ENCODE measurements around the gene CARMIL3.
"Not testable (repeated sequence)": the region's sequence is repeated elsewhere in the genome, so short reads cannot be mapped to it uniquely, and the experiment has no call there.

CARMIL3 gene

GRCh38 chr14:24036963-24037657, 14.7 kb upstream of the CARMIL3 start:
- not testable (repeated sequence) for ATAC-seq, DNase-seq

DNA sequence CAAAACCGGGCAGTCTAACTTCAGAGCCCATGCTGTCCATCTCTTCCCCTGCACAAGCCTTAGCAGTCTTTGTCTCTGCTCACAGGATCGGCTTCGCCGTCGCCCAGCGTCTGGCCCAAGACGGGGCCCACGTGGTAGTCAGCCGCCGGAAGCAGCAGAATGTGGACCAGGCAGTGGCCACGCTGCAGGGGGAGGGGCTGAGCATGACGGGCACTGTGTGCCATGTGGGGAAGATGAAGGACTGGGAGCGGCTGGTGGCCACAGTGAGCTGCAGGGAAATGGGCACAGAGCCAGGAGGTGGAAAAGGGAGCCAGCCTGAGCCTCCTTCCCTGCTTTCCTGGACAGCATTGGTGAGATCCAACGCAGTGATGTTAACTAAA, 14.2 kb upstream of the CARMIL3 start:
- DNase-seq (no peak), ATAC-seq (no peak)

GRCh38 chr14:24038686-24039085, 13.1 kb upstream of the CARMIL3 start:
- DNase-seq (no peak), ATAC-seq (no peak)

DNA sequence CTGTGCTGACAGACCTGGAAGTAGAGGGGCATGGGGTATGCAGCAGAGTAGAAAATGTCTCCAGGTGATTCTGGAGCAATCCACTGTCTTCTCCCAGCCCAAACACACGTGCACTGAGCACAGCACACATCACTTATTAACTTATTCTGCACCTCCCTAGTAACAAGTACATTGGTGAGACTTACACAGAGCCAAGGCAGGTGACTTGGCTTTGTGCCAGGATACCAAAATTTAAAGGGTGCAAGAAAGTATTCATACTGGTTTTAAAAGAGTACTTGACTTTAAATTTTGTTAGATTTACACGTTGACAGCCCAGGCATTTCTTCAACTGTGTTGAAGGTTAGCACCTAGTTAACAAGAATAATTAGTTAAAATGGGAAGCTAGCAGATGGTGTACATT, 11.1 kb upstream of the CARMIL3 start:
- ATAC-seq (no peak), DNase-seq (no peak)

GRCh38 chr14:24042746-24043145, 9.1 kb upstream of the CARMIL3 start:
- DNase-seq (no peak), ATAC-seq (no peak)

- ATAC-seq, DNase-seq: not testable (repeated sequence)
Observed at GRCh38 chr14:24049002-24049401, 2.8 kb upstream of the CARMIL3 start.

- ATAC-seq, DNase-seq: not testable (repeated sequence)
Observed at GRCh38 chr14:24050753-24051152, 1.1 kb upstream of the CARMIL3 start.

GRCh38 chr14:24051176-24051788, 527 bp upstream of the CARMIL3 start:
- ATAC-seq (no peak), DNase-seq (no peak)

- DNase-seq (peak; percentile 72), ATAC-seq (peak; percentile 90)
Observed at GRCh38 chr14:24052656-24053547, 1.1 kb downstream of the CARMIL3 start.

DNA sequence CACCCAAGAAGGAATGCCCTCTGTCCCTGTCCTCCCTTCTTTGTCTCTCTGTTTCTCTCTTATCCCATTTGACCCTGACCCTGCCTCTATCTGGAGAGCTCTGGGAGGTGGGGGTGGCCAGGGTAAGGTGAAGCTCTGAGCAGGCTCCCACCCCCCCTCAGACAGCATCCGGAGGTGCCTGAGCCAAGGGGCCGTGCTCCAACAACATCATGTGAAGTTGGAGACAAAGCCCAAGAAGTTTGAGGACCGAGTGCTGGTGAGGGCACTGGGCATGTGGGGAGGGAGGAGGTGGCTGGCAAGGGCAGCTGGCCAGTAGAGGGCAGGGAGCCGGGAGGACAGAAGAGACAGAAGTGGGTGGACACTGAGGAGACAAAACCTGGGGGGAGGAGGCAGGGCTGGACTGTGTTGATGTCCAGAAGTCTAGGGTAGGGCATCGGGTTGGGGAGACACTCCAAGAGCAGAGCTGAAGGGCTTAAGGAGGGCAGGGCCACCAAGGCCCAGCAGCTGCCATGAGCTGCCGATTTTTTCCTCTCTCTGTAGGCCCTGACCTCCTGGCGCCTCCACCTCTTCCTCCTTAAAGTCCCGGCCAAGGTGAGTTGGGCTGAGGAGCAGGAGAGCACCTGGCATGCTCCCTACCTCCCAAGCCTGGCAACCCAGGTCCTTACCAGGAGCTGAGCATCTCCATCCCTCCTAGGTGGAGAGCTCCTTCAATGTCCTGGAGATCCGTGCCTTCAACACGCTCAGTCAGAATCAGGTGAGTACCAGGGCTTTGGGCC, 1.9 kb downstream of the CARMIL3 start:
- no peak for DNase-seq

GRCh38 chr14:24054324-24054641, 2.5 kb downstream of the CARMIL3 start:
- ATAC-seq (no peak), DNase-seq (no peak)

More for the DNA sequence above, 1.9 kb downstream of the CARMIL3 start:
- ATAC-seq = peak; percentile 0

DNA sequence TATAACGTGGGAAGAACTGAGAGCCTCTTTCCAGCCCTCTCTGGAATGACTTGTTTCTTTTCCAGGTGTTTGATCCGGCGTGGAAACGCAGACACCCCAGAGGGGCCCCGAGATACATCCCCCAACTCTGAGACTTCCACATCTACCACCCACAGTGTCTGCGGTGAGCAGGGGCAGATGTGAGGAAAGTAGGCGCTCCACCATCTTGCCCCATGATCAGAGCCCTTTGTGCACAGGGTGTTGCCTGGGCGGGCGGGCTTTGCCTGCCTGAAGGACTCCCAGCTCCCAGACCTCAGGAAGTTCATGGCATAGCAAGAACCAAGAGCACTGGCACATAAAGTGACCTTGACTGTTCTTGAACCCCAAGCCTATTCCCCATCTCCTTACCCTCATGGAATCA, 2.8 kb downstream of the CARMIL3 start:
- no peak for DNase-seq
- no peak for ATAC-seq

DNA sequence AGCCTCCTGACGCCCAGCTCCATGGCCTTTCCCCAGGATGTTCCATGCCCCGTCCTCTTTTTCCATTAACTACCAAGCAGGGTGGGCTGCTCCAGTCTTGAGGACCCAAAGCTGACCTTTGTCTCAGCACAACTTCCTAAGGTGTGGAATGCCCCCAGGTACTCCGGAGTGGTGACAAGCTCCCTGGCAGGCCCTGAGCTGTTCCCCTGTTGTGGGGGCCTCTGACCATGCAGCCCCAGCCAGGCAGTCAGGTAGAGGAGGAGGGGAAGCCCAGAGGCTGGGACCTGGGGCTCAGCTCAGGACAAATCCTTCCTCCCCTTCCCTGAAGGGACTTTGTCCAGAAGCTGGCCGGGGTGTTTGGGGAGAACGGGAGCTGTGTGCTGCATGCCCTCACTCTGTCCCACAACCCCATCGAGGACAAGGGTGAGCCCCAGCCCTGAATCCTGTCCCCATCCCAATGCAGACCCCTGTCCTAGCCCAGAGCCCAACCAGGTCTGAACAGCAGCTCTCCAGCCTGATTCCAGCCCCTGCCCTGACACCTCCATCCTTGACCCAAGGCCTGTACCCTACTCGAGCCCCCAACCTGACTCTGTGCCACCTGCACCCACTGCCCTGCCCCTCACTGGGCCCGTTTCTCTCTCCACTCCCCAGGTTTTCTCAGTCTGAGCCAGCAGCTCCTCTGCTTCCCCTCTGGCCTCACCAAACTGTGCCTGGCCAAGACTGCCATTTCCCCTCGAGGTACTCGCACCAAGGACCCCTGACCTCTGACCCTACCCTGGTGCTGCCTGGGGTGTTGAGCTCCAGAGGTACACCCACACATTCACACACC, 4.4 kb downstream of the CARMIL3 start:
- no peak for DNase-seq
- ATAC-seq = no peak

DNA sequence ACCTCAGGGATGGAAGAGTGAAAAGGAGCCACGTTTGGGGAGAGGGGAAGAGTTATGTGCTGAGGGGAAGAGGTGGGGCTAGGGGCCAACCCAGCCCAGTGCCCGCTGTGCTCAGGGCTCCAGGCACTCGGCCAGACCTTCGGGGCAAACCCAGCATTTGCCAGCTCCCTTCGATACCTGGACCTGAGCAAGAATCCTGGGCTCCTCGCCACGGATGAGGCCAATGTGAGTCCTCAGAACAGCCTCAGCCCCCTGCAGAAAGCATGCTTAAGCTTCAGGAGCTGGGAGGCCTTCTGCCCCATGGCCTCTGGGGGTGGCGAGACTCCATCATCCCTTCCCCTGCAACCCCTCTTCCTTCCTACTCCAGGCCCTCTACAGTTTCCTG, 5.0 kb downstream of the CARMIL3 start:
- DNase-seq = no peak
- ATAC-seq = no peak

GRCh38 chr14:24057271-24057670, 5.5 kb downstream of the CARMIL3 start:
- ATAC-seq (no peak), DNase-seq (no peak)

DNA sequence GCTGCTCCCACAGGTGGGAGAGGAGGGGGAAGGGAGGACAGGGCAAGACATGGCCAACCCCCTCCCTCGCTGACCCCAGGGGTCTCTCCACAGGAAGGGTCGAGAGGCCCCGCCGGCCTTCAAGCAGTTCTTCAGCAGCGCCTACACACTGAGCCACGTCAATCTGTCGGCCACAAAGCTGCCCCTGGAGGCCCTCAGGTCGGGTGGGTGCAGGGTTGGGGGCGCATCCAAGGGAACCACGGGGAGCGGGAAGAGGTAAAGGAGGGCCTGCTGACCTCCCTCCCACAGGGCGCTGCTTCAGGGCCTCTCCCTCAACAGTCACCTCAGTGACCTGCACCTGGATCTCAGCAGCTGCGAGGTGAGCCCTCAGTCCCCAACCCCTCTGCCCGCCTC, 6.1 kb downstream of the CARMIL3 start:
- ATAC-seq (no peak), DNase-seq (no peak)

DNA sequence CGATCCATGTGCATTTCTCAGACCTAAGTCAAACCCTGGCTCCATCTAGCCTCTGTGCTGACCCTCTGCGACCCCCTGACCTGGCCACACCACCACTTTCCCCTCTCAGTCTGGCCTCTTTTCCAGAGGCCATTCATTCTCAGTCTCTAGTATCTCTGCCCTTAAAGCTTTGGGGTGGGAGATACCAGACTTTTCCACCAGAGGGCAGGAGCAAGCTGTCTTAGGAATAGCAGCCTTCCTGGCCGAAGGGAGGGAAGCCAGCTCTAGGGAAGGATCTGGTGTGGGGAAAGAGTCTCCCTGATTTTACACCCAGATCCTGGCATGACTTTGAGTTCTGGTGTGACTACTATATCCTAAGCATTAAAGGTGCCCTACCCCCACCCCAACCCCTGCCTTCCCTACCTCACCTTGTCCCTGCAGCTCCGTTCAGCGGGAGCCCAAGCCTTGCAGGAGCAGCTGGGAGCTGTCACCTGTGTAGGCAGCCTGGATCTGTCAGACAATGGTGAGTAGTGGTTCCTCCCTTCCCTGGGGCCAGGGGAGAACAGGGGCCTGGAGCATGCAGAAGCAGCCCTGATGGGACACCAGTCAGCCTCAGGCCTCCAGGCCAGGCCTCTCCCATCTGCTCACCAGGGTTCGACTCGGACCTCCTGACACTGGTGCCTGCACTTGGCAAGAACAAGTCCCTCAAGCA, 6.6 kb downstream of the CARMIL3 start:
- ATAC-seq (no peak), DNase-seq (no peak)

- ATAC-seq = no peak
- DNase-seq = no peak
Observed at GRCh38 chr14:24058951-24059475, 7.2 kb downstream of the CARMIL3 start.

DNA sequence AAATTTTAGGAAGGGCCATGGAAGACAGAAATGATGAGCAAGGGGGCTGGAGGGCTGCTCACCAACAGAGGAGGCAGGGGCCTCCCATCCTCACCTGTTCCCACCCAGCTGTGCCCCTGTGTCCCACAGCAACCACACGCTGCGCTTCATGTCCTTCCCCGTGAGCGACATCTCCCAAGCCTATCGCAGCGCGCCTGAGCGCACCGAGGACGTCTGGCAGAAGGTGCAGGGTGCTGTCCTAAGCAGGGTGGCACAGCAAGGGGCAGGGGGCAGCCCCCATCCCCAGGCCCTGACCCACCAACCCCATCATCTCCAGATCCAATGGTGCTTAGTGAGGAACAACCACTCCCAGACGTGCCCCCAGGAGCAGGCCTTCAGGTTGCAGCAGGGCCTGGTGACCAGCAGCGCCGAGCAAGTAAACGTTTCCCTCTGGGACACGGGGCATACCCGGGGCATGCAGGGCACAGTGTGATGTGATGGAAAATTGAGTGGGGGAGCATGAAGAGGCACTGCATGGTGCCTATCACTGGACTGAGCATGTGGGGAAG, 8.1 kb downstream of the CARMIL3 start:
- DNase-seq = no peak
- ATAC-seq = no peak

DNA sequence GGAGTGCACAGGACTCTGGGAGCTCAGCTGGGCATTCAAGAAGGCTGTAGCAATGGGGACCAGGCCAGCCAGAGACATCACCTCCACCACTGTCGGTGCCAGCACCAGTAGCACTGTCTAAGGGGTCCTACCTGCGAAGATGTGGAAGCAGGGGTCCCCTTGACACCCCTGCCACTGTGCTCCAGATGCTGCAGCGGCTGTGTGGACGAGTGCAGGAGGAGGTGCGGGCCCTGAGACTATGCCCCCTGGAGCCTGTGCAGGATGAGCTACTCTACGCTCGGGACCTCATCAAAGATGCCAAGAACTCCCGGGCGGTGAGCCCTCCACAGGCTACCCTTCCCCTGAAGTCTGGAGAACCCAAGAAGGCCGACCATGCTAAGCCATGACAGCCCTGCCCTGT, 8.6 kb downstream of the CARMIL3 start:
- DNase-seq (no peak), ATAC-seq (no peak)

Measured in stimulated activated naive CD8-positive, alpha-beta T cell treated with anti-CD3 and anti-CD28 coated beads, Interleukin-15, Interleukin-2, amounts not matched to agents 100 U/mL and 50 U/mL, for 24 hours (primary cell).